H1 (cell line): ENCODE data around the gene MAS1L. TPM values are rescaled to one million over a fixed set of nuclear protein-coding genes. Genes with fewer than 3 reads are reported as not detected.

Experiments used
- EP300 ChIP-seq, 2 experiments: IDR thresholded peaks; 1 replicate in 1 of 2; 2 replicates in 1 of 2; pipeline ENCODE4 v1.6.1; 2011 to 2012; ENCODE audit warnings: low read depth in 2 of 2, low read length in 2 of 2, mild to moderate bottlenecking in 2 of 2, borderline replicate concordance in 1 of 2, inconsistent platforms in 1 of 2, moderate library complexity in 1 of 2
- MAFK ChIP-seq: IDR thresholded peaks from 2 replicates; pipeline ENCODE4 v1.6.1; 2012; ENCODE audit warnings: low read depth, mild to moderate bottlenecking, improper control_type of control experiment, low read length
- RFX5 ChIP-seq: IDR thresholded peaks from 2 replicates; pipeline ENCODE4 v1.6.1; 2011; ENCODE audit warnings: low read depth, low read length, improper control_type of control experiment, borderline replicate concordance
- SIRT6 ChIP-seq: IDR thresholded peaks from one replicate; pipeline ENCODE4 v1.7.1; 2012; ENCODE audit warnings: low read length, inconsistent platforms
- polyA plus RNA-seq, 7 experiments: library from polyadenylated mRNA; depleted of rRNA in 3 of 7; stranded (reverse) in 5 of 7; unstranded in 2 of 7; fragments of >200 nt in 5 of 7; fragments of 200-250 nt in 2 of 7; gene quantifications; 1 replicate in 5 of 7; 2 replicates in 1 of 7; 4 replicates in 1 of 7; pipeline versions ENCODE4 v1.2.1 to v1.2.3, GENCODE V29; 2011 to 2013; ENCODE audit warnings: missing spikeins in 2 of 7, mixed read lengths in 2 of 7
- total RNA-seq: library from RNA; stranded (reverse); fragmentation: NEBNext Ultra II Directional; extraction: Animal tissue kit (Norgen Biotek cat#: 25700); gene quantifications from 2 replicates; pipeline ENCODE4 v1.2.1, GENCODE V29; 2021
- TF ChIP-seq, protein P1 (sequence below): fragments of 300-600 bp; sonication (generic); IDR thresholded peaks from 2 replicates; pipeline ENCODE4 v1.7.1; 2012; ENCODE audit warnings: low read length, moderate library complexity, mild to moderate bottlenecking, inconsistent platforms; ENCODE audit not compliant: insufficient replicate concordance

The MAS1L gene
- total and polyA plus RNA-seq, 2 of the 8 experiments (the other 6 are each of a cell fraction or from before 2014, with no cell fraction given): not detected

- TF ChIP-seq, protein P1, sequence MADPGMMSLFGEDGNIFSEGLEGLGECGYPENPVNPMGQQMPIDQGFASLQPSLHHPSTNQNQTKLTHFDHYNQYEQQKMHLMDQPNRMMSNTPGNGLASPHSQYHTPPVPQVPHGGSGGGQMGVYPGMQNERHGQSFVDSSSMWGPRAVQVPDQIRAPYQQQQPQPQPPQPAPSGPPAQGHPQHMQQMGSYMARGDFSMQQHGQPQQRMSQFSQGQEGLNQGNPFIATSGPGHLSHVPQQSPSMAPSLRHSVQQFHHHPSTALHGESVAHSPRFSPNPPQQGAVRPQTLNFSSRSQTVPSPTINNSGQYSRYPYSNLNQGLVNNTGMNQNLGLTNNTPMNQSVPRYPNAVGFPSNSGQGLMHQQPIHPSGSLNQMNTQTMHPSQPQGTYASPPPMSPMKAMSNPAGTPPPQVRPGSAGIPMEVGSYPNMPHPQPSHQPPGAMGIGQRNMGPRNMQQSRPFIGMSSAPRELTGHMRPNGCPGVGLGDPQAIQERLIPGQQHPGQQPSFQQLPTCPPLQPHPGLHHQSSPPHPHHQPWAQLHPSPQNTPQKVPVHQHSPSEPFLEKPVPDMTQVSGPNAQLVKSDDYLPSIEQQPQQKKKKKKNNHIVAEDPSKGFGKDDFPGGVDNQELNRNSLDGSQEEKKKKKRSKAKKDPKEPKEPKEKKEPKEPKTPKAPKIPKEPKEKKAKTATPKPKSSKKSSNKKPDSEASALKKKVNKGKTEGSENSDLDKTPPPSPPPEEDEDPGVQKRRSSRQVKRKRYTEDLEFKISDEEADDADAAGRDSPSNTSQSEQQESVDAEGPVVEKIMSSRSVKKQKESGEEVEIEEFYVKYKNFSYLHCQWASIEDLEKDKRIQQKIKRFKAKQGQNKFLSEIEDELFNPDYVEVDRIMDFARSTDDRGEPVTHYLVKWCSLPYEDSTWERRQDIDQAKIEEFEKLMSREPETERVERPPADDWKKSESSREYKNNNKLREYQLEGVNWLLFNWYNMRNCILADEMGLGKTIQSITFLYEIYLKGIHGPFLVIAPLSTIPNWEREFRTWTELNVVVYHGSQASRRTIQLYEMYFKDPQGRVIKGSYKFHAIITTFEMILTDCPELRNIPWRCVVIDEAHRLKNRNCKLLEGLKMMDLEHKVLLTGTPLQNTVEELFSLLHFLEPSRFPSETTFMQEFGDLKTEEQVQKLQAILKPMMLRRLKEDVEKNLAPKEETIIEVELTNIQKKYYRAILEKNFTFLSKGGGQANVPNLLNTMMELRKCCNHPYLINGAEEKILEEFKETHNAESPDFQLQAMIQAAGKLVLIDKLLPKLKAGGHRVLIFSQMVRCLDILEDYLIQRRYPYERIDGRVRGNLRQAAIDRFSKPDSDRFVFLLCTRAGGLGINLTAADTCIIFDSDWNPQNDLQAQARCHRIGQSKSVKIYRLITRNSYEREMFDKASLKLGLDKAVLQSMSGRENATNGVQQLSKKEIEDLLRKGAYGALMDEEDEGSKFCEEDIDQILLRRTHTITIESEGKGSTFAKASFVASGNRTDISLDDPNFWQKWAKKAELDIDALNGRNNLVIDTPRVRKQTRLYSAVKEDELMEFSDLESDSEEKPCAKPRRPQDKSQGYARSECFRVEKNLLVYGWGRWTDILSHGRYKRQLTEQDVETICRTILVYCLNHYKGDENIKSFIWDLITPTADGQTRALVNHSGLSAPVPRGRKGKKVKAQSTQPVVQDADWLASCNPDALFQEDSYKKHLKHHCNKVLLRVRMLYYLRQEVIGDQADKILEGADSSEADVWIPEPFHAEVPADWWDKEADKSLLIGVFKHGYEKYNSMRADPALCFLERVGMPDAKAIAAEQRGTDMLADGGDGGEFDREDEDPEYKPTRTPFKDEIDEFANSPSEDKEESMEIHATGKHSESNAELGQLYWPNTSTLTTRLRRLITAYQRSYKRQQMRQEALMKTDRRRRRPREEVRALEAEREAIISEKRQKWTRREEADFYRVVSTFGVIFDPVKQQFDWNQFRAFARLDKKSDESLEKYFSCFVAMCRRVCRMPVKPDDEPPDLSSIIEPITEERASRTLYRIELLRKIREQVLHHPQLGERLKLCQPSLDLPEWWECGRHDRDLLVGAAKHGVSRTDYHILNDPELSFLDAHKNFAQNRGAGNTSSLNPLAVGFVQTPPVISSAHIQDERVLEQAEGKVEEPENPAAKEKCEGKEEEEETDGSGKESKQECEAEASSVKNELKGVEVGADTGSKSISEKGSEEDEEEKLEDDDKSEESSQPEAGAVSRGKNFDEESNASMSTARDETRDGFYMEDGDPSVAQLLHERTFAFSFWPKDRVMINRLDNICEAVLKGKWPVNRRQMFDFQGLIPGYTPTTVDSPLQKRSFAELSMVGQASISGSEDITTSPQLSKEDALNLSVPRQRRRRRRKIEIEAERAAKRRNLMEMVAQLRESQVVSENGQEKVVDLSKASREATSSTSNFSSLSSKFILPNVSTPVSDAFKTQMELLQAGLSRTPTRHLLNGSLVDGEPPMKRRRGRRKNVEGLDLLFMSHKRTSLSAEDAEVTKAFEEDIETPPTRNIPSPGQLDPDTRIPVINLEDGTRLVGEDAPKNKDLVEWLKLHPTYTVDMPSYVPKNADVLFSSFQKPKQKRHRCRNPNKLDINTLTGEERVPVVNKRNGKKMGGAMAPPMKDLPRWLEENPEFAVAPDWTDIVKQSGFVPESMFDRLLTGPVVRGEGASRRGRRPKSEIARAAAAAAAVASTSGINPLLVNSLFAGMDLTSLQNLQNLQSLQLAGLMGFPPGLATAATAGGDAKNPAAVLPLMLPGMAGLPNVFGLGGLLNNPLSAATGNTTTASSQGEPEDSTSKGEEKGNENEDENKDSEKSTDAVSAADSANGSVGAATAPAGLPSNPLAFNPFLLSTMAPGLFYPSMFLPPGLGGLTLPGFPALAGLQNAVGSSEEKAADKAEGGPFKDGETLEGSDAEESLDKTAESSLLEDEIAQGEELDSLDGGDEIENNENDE: no peak
- TF ChIP-seq RFX5: no peak
- TF ChIP-seq SIRT6: no peak
- TF ChIP-seq MAFK: no peak
- TF ChIP-seq EP300 (IDR thresholded peaks at IDR 0.05; ENCODE audit: borderline replicate concordance in 1 of 2, low read depth in 2 of 2, low read length in 2 of 2): no peak
Observed at GRCh38 chr6:29490552-29490951, 2.8 kb upstream of the MAS1L start (continued).
